A549 (cell line): ENCODE results near the gene GFER.

Source experiments
- CEBPB ChIP-seq, 2 experiments: fragments of >200 bp in 1 of 2; sonication (Bioruptor Twin) in 1 of 2; formaldehyde crosslinking in 1 of 2; IDR thresholded peaks; 2 replicates each; pipeline ENCODE4 v1.6.1; 2012 to 2016
- CTCF ChIP-seq: fragments of >200 bp; sonication (Bioruptor Twin); formaldehyde crosslinking; IDR thresholded peaks from 3 replicates; pipeline ENCODE4 v1.5.1; 2016
- ELK1 ChIP-seq: fragments of 150-350 bp; IDR thresholded peaks from 2 replicates; pipeline ENCODE4 v1.6.1; 2014; ENCODE audit warnings: low read depth, mild to moderate bottlenecking, low read length
- KDM1A ChIP-seq: fragments of 200-600 bp; sonication (generic); IDR thresholded peaks from 2 replicates; pipeline ENCODE4 v1.6.1; 2016; ENCODE audit warnings: low read depth, mild to moderate bottlenecking

- TF ChIP-seq ELK1 (no peak), CTCF (no peak), KDM1A (no peak), CEBPB (IDR thresholded peaks at IDR 0.05) (no peak)
Observed at GRCh38 chr16:2019921-2020831, 36.2 kb downstream of the GFER start.
